OCI-LY1 (cell line): ENCODE data around the gene HACE1.
"Not testable (repeated sequence)": the region's sequence is repeated elsewhere in the genome, so short reads cannot be mapped to it uniquely, and the experiment has no call there.

Experiments
- H2AFZ ChIP-seq: fragments of 200-600 bp; sonication (generic), shearing (Covaris generic); 2 replicates; pipeline ENCODE4 v1.6.0; 2014; ENCODE audit warnings: antibody characterized with exemption, mild to moderate bottlenecking, low read length
- H3F3A ChIP-seq: fragments of 200-600 bp; sonication (generic), shearing (Covaris generic); 2 replicates; pipeline ENCODE4 v1.6.0; 2014; ENCODE audit warnings: mild to moderate bottlenecking, antibody characterized with exemption, low read length, moderate library complexity; ENCODE audit not compliant: insufficient read depth
- H3K27ac ChIP-seq: fragments of 200-600 bp; sonication (generic); 2 replicates; pipeline ENCODE4 v1.5.1; 2014; ENCODE audit warnings: low read length, mixed run types, mild to moderate bottlenecking, low read depth; ENCODE audit not compliant: poor library complexity, severe bottlenecking
- H3K27me3 ChIP-seq: fragments of 200-600 bp; sonication (generic); 2 replicates; pipeline ENCODE4 v1.6.0; 2014; ENCODE audit warnings: antibody characterized with exemption, mild to moderate bottlenecking, low read length, moderate library complexity; ENCODE audit not compliant: insufficient read depth
- H3K36me3 ChIP-seq: fragments of 200-600 bp; sonication (generic); 2 replicates; pipeline ENCODE4 v1.6.1; 2014; ENCODE audit warnings: mild to moderate bottlenecking, antibody characterized with exemption, low read length, moderate library complexity, mixed read lengths; ENCODE audit not compliant: insufficient read depth
- H3K4me1 ChIP-seq: fragments of 200-600 bp; sonication (generic); 2 replicates; pipeline ENCODE4 v1.5.1; 2014; ENCODE audit warnings: mild to moderate bottlenecking, low read length, moderate library complexity; ENCODE audit not compliant: insufficient read depth, severe bottlenecking
- H3K4me2 ChIP-seq: fragments of 200-600 bp; sonication (generic), shearing (Covaris generic); 2 replicates; pipeline ENCODE4 v1.6.1; 2014; ENCODE audit warnings: low read length
- H3K4me3 ChIP-seq: fragments of 200-600 bp; sonication (generic); 2 replicates; pipeline ENCODE4 v1.5.1; 2014; ENCODE audit warnings: low read length, low read depth, mild to moderate bottlenecking, mixed read lengths; ENCODE audit not compliant: poor library complexity, severe bottlenecking
- H3K79me2 ChIP-seq: fragments of 200-600 bp; shearing (Covaris generic); 2 replicates; pipeline ENCODE4 v1.6.1; 2016; ENCODE audit warnings: mixed run types, low read length, mixed read lengths; ENCODE audit not compliant: insufficient read depth
- H3K9ac ChIP-seq: fragments of 200-600 bp; sonication (generic), shearing (Covaris generic); 2 replicates; pipeline ENCODE4 v1.6.1; 2014; ENCODE audit warnings: mild to moderate bottlenecking, low read length, mixed read lengths
- H3K9me2 ChIP-seq: fragments of 200-600 bp; sonication (generic), shearing (Covaris generic); 2 replicates; pipeline ENCODE4 v1.6.1; 2014; ENCODE audit warnings: low read depth, mild to moderate bottlenecking, low read length, mixed read lengths
- H3K9me3 ChIP-seq: fragments of 200-600 bp; shearing (Covaris generic); 2 replicates; pipeline ENCODE4 v1.6.1; 2014; ENCODE audit warnings: low read length, mixed read lengths
- H4K20me1 ChIP-seq: fragments of 200-600 bp; sonication (generic), shearing (Covaris generic); 2 replicates; pipeline ENCODE4 v1.6.0; 2016; ENCODE audit warnings: mild to moderate bottlenecking, low read length; ENCODE audit not compliant: insufficient read depth
- CTCF ChIP-seq: fragments of 200-600 bp; sonication (generic), shearing (Covaris generic); IDR thresholded peaks from 2 replicates; pipeline ENCODE4 v1.5.1; 2017; ENCODE audit warnings: mild to moderate bottlenecking, antibody characterized with exemption, low read length, moderate library complexity, mixed read lengths
- EZH2 ChIP-seq: fragments of 200-600 bp; sonication (generic), shearing (Covaris generic); IDR thresholded peaks from 2 replicates; pipeline ENCODE4 v1.8.0; 2017; ENCODE audit warnings: borderline replicate concordance, mixed run types, mild to moderate bottlenecking, antibody characterized with exemption, low read length, moderate library complexity, mixed read lengths

The HACE1 gene

GRCh38 chr6:104855507-104855906 lies 4.2 kb downstream of the HACE1 start:
- no peaks in the 10 kb centered on the region for H3F3A ChIP-seq
- H4K20me1 ChIP-seq: no peaks in the 10 kb centered on the region
- no peak overlapping the region for H2AFZ ChIP-seq
- H3K4me1 ChIP-seq: peaks cover 16% of the 10 kb centered on the region
- H3K9me2 ChIP-seq: no peaks in the 10 kb centered on the region
- peaks cover 2% of the 10 kb centered on the region; the same call in 1 of the 2 replicates for H3K36me3 ChIP-seq
- H3K4me3 ChIP-seq: no peak overlapping the region
- H3K9me3 ChIP-seq: no peaks in the 10 kb centered on the region
- H3K27me3 ChIP-seq: no peaks in the 10 kb centered on the region
- H3K27ac ChIP-seq: no peak overlapping the region
- TF ChIP-seq CTCF: no peak
- no peak for TF ChIP-seq EZH2
- no peak overlapping the region for H3K9ac ChIP-seq
- H3K4me2 ChIP-seq: no peak overlapping the region
- no peaks in the 10 kb centered on the region for H3K79me2 ChIP-seq

- H3K79me2 ChIP-seq, H3K9me3 ChIP-seq, H3K4me2 ChIP-seq, H4K20me1 ChIP-seq, H3K9ac ChIP-seq, H3K27ac ChIP-seq, H3F3A ChIP-seq, H2AFZ ChIP-seq, H3K9me2 ChIP-seq, H3K4me1 ChIP-seq, H3K36me3 ChIP-seq, H3K4me3 ChIP-seq, H3K27me3 ChIP-seq: not testable (repeated sequence)
These were observed 12.0 kb downstream of the HACE1 start for GRCh38 chr6:104847721-104848120.

GRCh38 chr6:104843229-104843628 lies 16.5 kb downstream of the HACE1 start:
- H3K79me2 ChIP-seq: no peaks in the 10 kb centered on the region
- H3K4me2 ChIP-seq: no peak overlapping the region
- H3K9ac ChIP-seq: no peak overlapping the region
- H3K9me2 ChIP-seq: no peaks in the 10 kb centered on the region
- no peak overlapping the region for H3K4me3 ChIP-seq
- no peaks in the 10 kb centered on the region for H4K20me1 ChIP-seq
- H2AFZ ChIP-seq: no peak overlapping the region
- H3F3A ChIP-seq: no peaks in the 10 kb centered on the region
- no peak overlapping the region for H3K27ac ChIP-seq
- H3K4me1 ChIP-seq: no peaks in the 10 kb centered on the region
- no peaks in the 10 kb centered on the region for H3K9me3 ChIP-seq
- TF ChIP-seq EZH2 (no peak), CTCF (no peak)
- H3K36me3 ChIP-seq: peaks cover 4% of the 10 kb centered on the region; the same call in 1 of the 2 replicates
- H3K27me3 ChIP-seq: no peaks in the 10 kb centered on the region

GRCh38 chr6:104837158-104837557 lies 22.6 kb downstream of the HACE1 start:
- Histone ChIP-seq H3K27ac (no peak overlapping the region), H3K79me2 (no peaks in the 10 kb centered on the region), H3K4me2 (no peak overlapping the region), H3K9me2 (no peaks in the 10 kb centered on the region), H4K20me1 (no peaks in the 10 kb centered on the region), H3K36me3 (peaks cover 12% of the 10 kb centered on the region), H3F3A (no peaks in the 10 kb centered on the region), H3K27me3 (no peaks in the 10 kb centered on the region), H2AFZ (no peak overlapping the region), H3K9ac (no peak overlapping the region), H3K4me1 (no peaks in the 10 kb centered on the region), H3K4me3 (no peak overlapping the region), H3K9me3 (no peaks in the 10 kb centered on the region)
- TF ChIP-seq EZH2: no peak
- no peak for TF ChIP-seq CTCF

GRCh38 chr6:104836479-104837020 lies 23.2 kb downstream of the HACE1 start:
- not testable (repeated sequence) for H3K4me3 ChIP-seq, H4K20me1 ChIP-seq, H3F3A ChIP-seq, H3K9ac ChIP-seq, H3K4me1 ChIP-seq, H2AFZ ChIP-seq, H3K4me2 ChIP-seq, H3K9me2 ChIP-seq, H3K9me3 ChIP-seq, H3K27ac ChIP-seq, H3K79me2 ChIP-seq, H3K27me3 ChIP-seq
- H3K36me3 ChIP-seq: peaks cover 12% of the 10 kb centered on the region
